BLaER1 (cell line): ENCODE measurements around the gene PTPRJ.

ENCODE experiments used
- H3K27ac ChIP-seq: shearing (Covaris generic); formaldehyde crosslinking; 2 replicates; pipeline ENCODE4 v1.8.1; 2022
- H3K27me3 ChIP-seq: shearing (Covaris generic); formaldehyde crosslinking; 2 replicates; pipeline ENCODE4 v1.8.1; 2022
- H3K36me3 ChIP-seq: shearing (Covaris generic); formaldehyde crosslinking; 2 replicates; pipeline ENCODE4 v1.8.1; 2022
- H3K4me1 ChIP-seq: shearing (Covaris generic); formaldehyde crosslinking; 2 replicates; pipeline ENCODE4 v1.8.1; 2022
- H3K4me2 ChIP-seq: shearing (Covaris generic); formaldehyde crosslinking; 2 replicates; pipeline ENCODE4 v1.8.1; 2022
- H3K4me3 ChIP-seq: shearing (Covaris generic); formaldehyde crosslinking; 2 replicates; pipeline ENCODE4 v1.8.1; 2022
- H3K9ac ChIP-seq: shearing (Covaris generic); formaldehyde crosslinking; 2 replicates; pipeline ENCODE4 v1.8.1; 2022
- H3K9me3 ChIP-seq: shearing (Covaris generic); formaldehyde crosslinking; 2 replicates; pipeline ENCODE4 v1.8.1; 2022
- H4K20me1 ChIP-seq: shearing (Covaris generic); formaldehyde crosslinking; 2 replicates; pipeline ENCODE4 v1.8.1; 2022
- Cebpa-rat ChIP-seq: shearing (Covaris generic); IDR thresholded peaks from 2 replicates; pipeline ENCODE4 v1.8.1; 2022

Gene PTPRJ

DNA sequence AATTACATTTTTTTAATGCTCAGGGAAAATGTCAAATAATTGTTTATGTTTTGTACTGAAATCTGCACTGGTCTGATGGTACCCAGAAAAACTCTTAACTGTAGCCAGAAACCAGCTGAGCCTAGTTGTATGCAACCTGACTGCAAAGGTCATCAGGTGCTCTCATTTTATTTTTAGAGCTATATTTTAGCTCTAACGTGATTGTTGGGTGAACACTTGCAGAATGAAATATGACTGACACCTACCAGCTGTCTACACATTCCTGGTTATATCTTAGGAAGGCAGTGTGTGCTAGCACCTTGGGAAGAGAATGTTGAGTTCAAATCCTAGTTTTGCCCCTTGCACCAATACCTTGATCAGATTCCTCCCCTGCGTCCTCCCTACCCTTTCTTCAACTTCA lies 23.6 kb downstream of the PTPRJ start:
- Histone ChIP-seq H3K27me3 (no peaks in the 10 kb centered on the region), H3K4me1 (peaks cover 12% of the 10 kb centered on the region)

DNA sequence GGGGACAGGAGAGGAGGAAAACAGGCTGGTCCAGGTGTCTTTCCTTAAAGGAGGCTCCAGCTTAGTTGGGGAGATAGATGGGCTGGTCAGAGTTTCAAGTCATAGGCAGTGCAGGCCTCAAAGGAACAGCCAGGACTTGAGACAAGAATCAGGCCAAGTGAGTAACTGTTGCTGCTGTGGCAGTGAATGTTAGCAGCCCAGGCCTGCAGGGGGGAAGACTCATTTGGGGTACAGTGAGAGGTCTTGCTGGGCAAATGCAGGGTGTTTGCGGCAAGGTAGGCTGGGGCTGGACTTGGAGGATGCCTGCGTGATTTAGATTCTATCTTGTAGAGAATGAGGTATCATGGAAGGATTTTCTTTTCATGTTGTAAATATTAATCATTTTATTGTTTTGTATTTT lies 24.1 kb downstream of the PTPRJ start:
- Histone ChIP-seq H3K4me2 (no peak overlapping the region), H3K9ac (no peak overlapping the region), H3K9me3 (no peaks in the 10 kb centered on the region), H3K4me1 (peaks cover 12% of the 10 kb centered on the region), H4K20me1 (0 out of 2 replicates have a peak, but pooled peaks cover 5% of the 10 kb centered on the region), H3K4me3 (no peak overlapping the region), H3K27ac (no peak overlapping the region), H3K36me3 (no peaks in the 10 kb centered on the region), H3K27me3 (no peaks in the 10 kb centered on the region)
- TF ChIP-seq Cebpa-rat = no peak

More for the DNA sequence above, 23.6 kb downstream of the PTPRJ start:
- Histone ChIP-seq H3K4me2 (no peak overlapping the region), H3K27ac (no peak overlapping the region), H3K9me3 (no peaks in the 10 kb centered on the region), H3K9ac (no peak overlapping the region), H3K4me3 (no peak overlapping the region), H3K36me3 (no peaks in the 10 kb centered on the region), H4K20me1 (0 out of 2 replicates have a peak, but pooled peaks cover 5% of the 10 kb centered on the region)
- TF ChIP-seq Cebpa-rat = no peak

DNA sequence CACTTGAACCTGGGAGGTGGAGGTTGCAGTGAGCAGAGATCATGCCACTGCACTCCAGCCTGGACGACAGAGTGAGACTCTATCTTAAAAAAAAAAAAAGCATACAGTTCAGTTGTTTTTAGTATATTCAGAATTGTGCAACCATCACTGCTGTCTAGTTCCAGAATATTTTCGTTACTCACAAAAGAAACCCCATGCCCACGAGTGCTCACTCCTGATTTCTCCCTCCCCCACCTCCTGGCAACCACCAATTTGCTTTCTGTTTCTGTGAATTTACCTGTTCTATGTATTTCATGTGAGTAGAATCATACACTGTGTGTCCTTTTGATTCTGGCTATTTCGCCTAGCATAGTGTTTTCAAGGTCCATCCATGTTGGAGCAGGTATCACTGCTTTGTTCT lies 24.8 kb downstream of the PTPRJ start:
- Histone ChIP-seq H3K36me3 (no peaks in the 10 kb centered on the region), H3K4me3 (no peak overlapping the region), H3K4me1 (peaks cover 12% of the 10 kb centered on the region), H3K9ac (no peak overlapping the region), H3K9me3 (no peaks in the 10 kb centered on the region), H3K27me3 (no peaks in the 10 kb centered on the region), H3K27ac (no peak overlapping the region), H4K20me1 (0 out of 2 replicates have a peak, but pooled peaks cover 5% of the 10 kb centered on the region), H3K4me2 (no peak overlapping the region)
- no peak for TF ChIP-seq Cebpa-rat

DNA sequence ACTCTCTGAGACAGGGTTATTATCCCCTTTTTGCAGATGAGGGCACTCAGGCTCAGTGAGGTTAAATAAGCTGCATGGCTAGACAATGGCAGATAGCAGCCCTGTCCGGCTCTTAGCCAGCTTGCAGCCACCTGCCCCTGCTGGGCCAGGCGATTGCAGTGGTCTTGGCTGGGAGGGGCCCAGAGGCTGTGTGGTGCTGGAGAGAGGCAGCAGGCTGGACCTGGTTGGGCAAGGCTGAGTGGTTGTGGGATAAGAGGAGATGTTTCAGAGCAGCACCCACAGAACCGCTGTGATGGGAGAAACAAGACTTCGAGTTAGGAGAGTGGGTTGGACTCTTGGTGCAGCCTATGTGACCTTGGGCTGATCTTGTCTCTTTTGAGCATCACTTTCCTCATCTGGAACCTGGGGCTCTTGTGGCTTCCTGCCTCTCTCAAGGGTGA lies 25.5 kb downstream of the PTPRJ start:
- peak overlapping the region; percentile 6 for H3K4me2 ChIP-seq
- no peak for TF ChIP-seq Cebpa-rat
- no peaks in the 10 kb centered on the region for H3K36me3 ChIP-seq
- H4K20me1 ChIP-seq = 0 out of 2 replicates have a peak, but pooled peaks cover 5% of the 10 kb centered on the region
- H3K27ac ChIP-seq = no peak overlapping the region
- H3K9ac ChIP-seq = no peak overlapping the region
- peaks cover 12% of the 10 kb centered on the region for H3K4me1 ChIP-seq
- H3K27me3 ChIP-seq = no peaks in the 10 kb centered on the region
- no peak overlapping the region for H3K4me3 ChIP-seq
- H3K9me3 ChIP-seq = no peaks in the 10 kb centered on the region

DNA sequence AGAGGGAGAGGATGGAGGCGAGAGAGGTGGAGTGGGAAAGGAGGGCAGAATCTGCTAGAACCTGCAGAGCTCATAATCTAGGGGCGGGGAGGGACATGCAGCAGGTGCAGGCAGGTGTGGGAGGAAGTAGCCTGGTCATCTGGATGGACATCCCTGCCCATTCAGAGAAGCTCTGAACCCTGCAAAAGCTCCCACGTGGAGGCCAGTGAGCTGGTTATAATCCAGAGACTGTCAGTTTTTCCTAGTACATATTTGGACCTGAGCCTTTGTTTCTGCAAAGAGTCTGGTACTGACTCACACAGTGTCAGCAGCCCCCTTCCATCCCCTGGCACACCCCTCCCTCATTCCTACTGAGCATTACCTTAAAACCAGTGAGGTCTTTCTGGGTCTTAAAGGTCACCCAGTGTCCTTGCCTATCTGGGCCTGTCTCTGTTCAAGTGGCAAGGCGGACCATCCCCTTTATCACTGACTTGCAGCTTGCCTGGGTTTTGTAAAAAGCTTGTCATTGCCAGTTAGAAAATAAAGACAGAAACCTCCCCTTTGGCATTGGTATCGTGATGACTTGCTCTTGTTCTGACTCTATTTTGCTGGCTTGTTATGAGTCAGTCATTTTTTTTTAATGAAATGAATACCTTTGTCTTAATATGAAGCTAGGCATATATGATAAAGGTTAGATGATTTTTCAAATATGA lies 26.1 kb downstream of the PTPRJ start:
- H3K4me1 ChIP-seq = peaks cover 12% of the 10 kb centered on the region
- H3K9ac ChIP-seq = no peak overlapping the region
- 0 out of 2 replicates have a peak, but pooled peaks cover 5% of the 10 kb centered on the region for H4K20me1 ChIP-seq
- no peak overlapping the region for H3K4me3 ChIP-seq
- no peaks in the 10 kb centered on the region for H3K36me3 ChIP-seq
- H3K27me3 ChIP-seq = no peaks in the 10 kb centered on the region
- no peak for TF ChIP-seq Cebpa-rat
- H3K9me3 ChIP-seq = no peaks in the 10 kb centered on the region
- H3K27ac ChIP-seq = no peak overlapping the region
- H3K4me2 ChIP-seq = peak overlapping the region; percentile 6

DNA sequence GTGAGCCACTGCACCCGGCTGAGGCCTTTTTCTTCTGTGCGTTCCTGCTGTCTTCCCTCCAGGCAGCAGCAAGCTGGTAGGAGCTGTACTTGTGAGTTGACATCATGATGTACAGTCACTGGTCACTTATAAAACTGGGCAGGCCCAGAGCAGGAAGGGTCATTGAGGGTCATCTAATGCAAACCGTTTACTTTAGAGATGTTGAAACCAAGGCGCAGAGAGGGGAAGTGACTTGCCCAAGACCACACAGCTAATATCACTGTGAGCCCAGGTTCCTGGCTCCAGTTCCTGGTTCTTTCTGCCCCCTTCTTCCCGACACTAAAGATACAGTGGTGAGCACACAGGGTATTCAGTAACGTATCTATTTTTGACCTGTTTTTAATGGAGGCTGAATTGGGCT lies 27.3 kb downstream of the PTPRJ start:
- H3K4me3 ChIP-seq = no peak overlapping the region
- no peak for TF ChIP-seq Cebpa-rat
- no peaks in the 10 kb centered on the region for H3K36me3 ChIP-seq
- no peaks in the 10 kb centered on the region for H3K27me3 ChIP-seq
- H3K4me1 ChIP-seq = peaks cover 19% of the 10 kb centered on the region
- H3K27ac ChIP-seq = no peak overlapping the region
- 0 out of 2 replicates have a peak, but pooled peaks cover 5% of the 10 kb centered on the region for H4K20me1 ChIP-seq
- H3K9me3 ChIP-seq = no peaks in the 10 kb centered on the region
- H3K4me2 ChIP-seq = no peak overlapping the region
- H3K9ac ChIP-seq = no peak overlapping the region

DNA sequence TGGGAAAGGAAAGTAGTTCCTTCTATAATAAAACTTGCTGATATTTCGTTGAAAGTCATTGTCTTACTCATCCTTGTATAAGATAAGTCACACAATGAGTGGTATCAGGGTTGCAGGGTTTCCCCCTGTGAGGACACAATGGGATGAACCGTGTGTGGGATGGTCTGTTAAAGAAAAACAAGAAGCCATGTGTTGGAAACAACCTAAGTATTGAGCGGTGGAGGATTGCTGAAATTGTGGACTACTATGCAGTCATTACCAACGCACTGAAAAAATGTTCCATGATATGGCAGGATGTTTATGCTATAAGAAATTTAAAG lies 28.6 kb downstream of the PTPRJ start:
- Histone ChIP-seq H4K20me1 (peaks cover 10% of the 10 kb centered on the region; the same call in 1 of the 2 replicates), H3K4me2 (no peak overlapping the region), H3K9me3 (no peaks in the 10 kb centered on the region), H3K27ac (no peak overlapping the region), H3K4me3 (no peak overlapping the region), H3K36me3 (no peaks in the 10 kb centered on the region), H3K27me3 (no peaks in the 10 kb centered on the region), H3K9ac (no peak overlapping the region), H3K4me1 (peaks cover 31% of the 10 kb centered on the region)
- no peak for TF ChIP-seq Cebpa-rat

DNA sequence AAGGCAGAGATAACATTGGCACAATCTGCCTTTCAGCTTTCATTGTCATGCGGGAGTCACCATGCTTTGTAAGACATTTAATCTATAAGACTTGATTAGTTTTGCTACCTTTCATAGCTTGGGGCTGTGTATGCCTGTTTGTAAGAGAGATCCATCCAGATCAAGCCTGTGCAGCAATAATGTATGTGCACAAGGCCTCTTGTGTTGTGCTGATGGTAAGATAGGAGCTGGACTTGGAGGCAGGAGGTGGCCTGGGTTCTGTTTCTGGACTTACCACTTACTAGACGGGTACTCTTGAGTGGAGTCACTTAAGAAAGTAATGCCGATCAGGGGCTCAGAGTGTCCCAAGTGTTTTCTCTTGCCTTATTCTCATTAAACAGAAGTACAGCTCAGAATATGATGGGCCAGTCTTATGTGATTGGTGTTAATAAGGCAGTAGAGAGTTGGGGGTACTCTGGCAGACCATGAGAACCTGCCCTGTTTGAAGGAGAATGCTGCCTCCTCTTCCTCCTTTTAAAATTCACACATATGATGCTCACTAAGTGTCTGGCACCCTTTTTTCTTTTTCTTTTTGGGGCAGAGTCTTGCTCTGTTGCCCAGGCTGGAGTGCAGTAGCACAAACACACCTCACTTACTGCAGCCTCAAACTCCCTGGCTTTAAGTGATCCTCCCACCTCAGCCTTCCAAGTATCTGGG lies 30.9 kb downstream of the PTPRJ start:
- Histone ChIP-seq H3K4me2 (no peak overlapping the region), H3K9ac (no peak overlapping the region), H3K27me3 (no peaks in the 10 kb centered on the region), H3K36me3 (no peaks in the 10 kb centered on the region), H4K20me1 (peaks cover 14% of the 10 kb centered on the region; the same call in 1 of the 2 replicates), H3K4me1 (peaks cover 34% of the 10 kb centered on the region), H3K4me3 (no peak overlapping the region), H3K27ac (no peak overlapping the region), H3K9me3 (no peaks in the 10 kb centered on the region)
- no peak for TF ChIP-seq Cebpa-rat

DNA sequence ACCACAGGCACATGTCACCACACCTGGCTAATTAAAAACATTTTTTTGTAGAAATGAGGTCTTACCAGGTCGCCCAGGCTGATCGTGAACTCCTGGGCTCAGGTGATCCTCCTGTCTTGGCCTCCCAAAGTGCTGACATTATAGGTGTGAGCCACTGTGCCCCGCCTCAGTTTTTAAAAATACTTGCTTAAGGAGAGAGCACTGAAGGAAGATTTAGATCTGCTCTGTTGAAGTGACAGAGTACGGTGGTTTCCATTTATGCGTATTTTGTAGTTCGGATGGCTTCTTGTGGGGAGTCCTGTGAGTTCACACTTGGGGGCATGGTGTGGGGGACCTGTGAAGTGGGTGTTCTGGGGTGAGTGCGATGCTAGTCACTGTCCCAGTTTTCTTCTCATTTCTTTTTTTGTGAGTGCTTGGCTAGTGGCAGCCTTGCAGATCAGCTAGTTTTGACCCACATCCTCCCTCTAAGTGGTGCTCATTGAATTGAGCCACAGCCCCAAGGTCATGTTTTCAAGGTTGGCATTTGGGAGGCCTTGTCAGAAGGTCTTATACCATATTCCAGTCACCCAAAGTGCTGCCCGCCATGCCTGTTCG lies 31.5 kb downstream of the PTPRJ start:
- no peaks in the 10 kb centered on the region for H3K36me3 ChIP-seq
- H3K4me2 ChIP-seq = peak overlapping the region; percentile 79
- TF ChIP-seq Cebpa-rat = no peak
- H3K27me3 ChIP-seq = no peaks in the 10 kb centered on the region
- H3K9me3 ChIP-seq = no peaks in the 10 kb centered on the region
- H3K4me3 ChIP-seq = no peak overlapping the region
- H3K27ac ChIP-seq = no peak overlapping the region
- peaks cover 14% of the 10 kb centered on the region; the same call in 1 of the 2 replicates for H4K20me1 ChIP-seq
- H3K4me1 ChIP-seq = peaks cover 31% of the 10 kb centered on the region
- no peak overlapping the region for H3K9ac ChIP-seq
